Mucosa of descending colon (tissue), 3 donors: ENCODE measurements around the gene CCDC134. TPM values are rescaled to one million over a fixed set of nuclear protein-coding genes. Genes with fewer than 3 reads are reported as not detected.

Experiments used
- ATAC-seq: fragments of 200-7000 bp; cut with Tn5 transposase; one replicate; pipeline ENCODE4 v1.9.1; 2020; ENCODE audit warnings: mild to moderate bottlenecking, moderate library complexity
- DNase-seq, 3 donors: peaks; one replicate each; pipeline ENCODE4 v3.0.0-alpha.2; 2020
- H3K36me3 ChIP-seq: fragments of 200-600 bp; one replicate; pipeline ENCODE4 v1.8.0; 2021; ENCODE audit warnings: low read depth, mild to moderate bottlenecking
- H3K4me1 ChIP-seq: fragments of 200-600 bp; one replicate; pipeline ENCODE4 v1.8.0; 2021; ENCODE audit warnings: low read depth, mild to moderate bottlenecking
- H3K4me3 ChIP-seq: fragments of 200-600 bp; one replicate; pipeline ENCODE4 v1.8.0; 2021; ENCODE audit warnings: mild to moderate bottlenecking
- H3K9me3 ChIP-seq: fragments of 200-600 bp; one replicate; pipeline ENCODE4 v1.8.0; 2021; ENCODE audit warnings: mild to moderate bottlenecking
- CTCF ChIP-seq: fragments of 200-600 bp; IDR thresholded peaks from one replicate; pipeline ENCODE4 v1.8.0; 2022; ENCODE audit warnings: antibody characterized with exemption, mild to moderate bottlenecking
- intact Hi-C, 2 donors: fragments of 100-400 bp; cut with DNase I in 1 of 2; cut with micrococcal nuclease in 1 of 2; formaldehyde crosslinking; loops; one replicate each; pipeline versions ENCODE4 v1.11.0 to v1.11.1; 2022; cut with DNase I, micrococcal nuclease
- total RNA-seq, 3 donors: library from RNA; stranded (reverse); fragmentation: NEBNext Ultra II Directional in 2 of 3; extraction: Animal tissue kit (Norgen Biotek cat#: 25700) in 2 of 3; gene quantifications; one replicate each; pipeline versions ENCODE4 v1.2.1 to v1.2.4, GENCODE V29; 2021 to 2023
- donor health status: DM: no; HTN: no; CAD: no; lungs with moderate emphysema.
- donor health status: DM: no; HTN: no; CAD: no.
- donor health status: DM: no; HTN: yes; CAD: no.

Gene CCDC134
- total RNA-seq, 3 donors from 2014 or later: 9.2 to 11.6 (median 10.0) TPM

GRCh38 chr22:41813726-41814410 lies 13.4 kb downstream of the CCDC134 start:
- TF ChIP-seq CTCF: no peak
- no peak overlapping the region for H3K4me3 ChIP-seq
- DNase-seq (no peak), ATAC-seq (no peak)
- no peaks in the 10 kb centered on the region for H3K9me3 ChIP-seq
- no peaks in the 10 kb centered on the region for H3K4me1 ChIP-seq
- H3K36me3 ChIP-seq: no peaks in the 10 kb centered on the region
- intact Hi-C loops: no loop called here

- no peak overlapping the region for H3K4me3 ChIP-seq
- intact Hi-C loops: no loop called here
- ATAC-seq (no peak), DNase-seq (no peak)
- H3K36me3 ChIP-seq: no peaks in the 10 kb centered on the region
- H3K4me1 ChIP-seq: no peaks in the 10 kb centered on the region
- no peaks in the 10 kb centered on the region for H3K9me3 ChIP-seq
- TF ChIP-seq CTCF: no peak
These were observed 15.2 kb downstream of the CCDC134 start for GRCh38 chr22:41815716-41816115.

- Histone ChIP-seq H3K36me3 (no peaks in the 10 kb centered on the region), H3K9me3 (no peaks in the 10 kb centered on the region), H3K4me3 (no peak overlapping the region), H3K4me1 (no peaks in the 10 kb centered on the region)
- intact Hi-C loops: no loop called here
- ATAC-seq (no peak), DNase-seq (no peak)
- TF ChIP-seq CTCF: no peak
These were observed 15.8 kb downstream of the CCDC134 start for GRCh38 chr22:41816241-41816640.

GRCh38 chr22:41816871-41817270 lies 16.4 kb downstream of the CCDC134 start:
- no peak for ATAC-seq
- intact Hi-C loops: no loop called here
- no peaks in the 10 kb centered on the region for H3K36me3 ChIP-seq

GRCh38 chr22:41818011-41818410 lies 17.5 kb downstream of the CCDC134 start:
- no peak for ATAC-seq
- no peak for TF ChIP-seq CTCF
- DNase-seq: no peak
- no peaks in the 10 kb centered on the region for H3K36me3 ChIP-seq
- intact Hi-C loops: no loop called here
- H3K4me1 ChIP-seq: no peaks in the 10 kb centered on the region
- no peak overlapping the region for H3K4me3 ChIP-seq
- H3K9me3 ChIP-seq: no peaks in the 10 kb centered on the region

More at GRCh38 chr22:41816871-41817270, 16.4 kb downstream of the CCDC134 start:
- Histone ChIP-seq H3K4me1 (no peaks in the 10 kb centered on the region), H3K9me3 (no peaks in the 10 kb centered on the region), H3K4me3 (no peak overlapping the region)
- no peak for TF ChIP-seq CTCF
- DNase-seq: no peak

GRCh38 chr22:41818596-41818995 lies 18.1 kb downstream of the CCDC134 start:
- no peaks in the 10 kb centered on the region for H3K36me3 ChIP-seq
- no peak for DNase-seq
- intact Hi-C loops: no loop called here
- TF ChIP-seq CTCF: no peak
- H3K9me3 ChIP-seq: no peaks in the 10 kb centered on the region
- ATAC-seq: no peak
- no peaks in the 10 kb centered on the region for H3K4me1 ChIP-seq
- no peak overlapping the region for H3K4me3 ChIP-seq
